Measurements from ENCODE around the gene OR12D2. TPM values are rescaled to one million over a fixed set of nuclear protein-coding genes. Genes with fewer than 3 reads are reported as not detected.
"Not testable (repeated sequence)": the region's sequence is repeated elsewhere in the genome, so short reads cannot be mapped to it uniquely, and the experiment has no call there.

OR12D2 gene
- total RNA-seq, 2 experiments from 2014 or later, result not detected

- Mint-ChIP-seq H3K36me3 (ENCODE audit: low read depth) (no peaks in the 10 kb centered on the region), H3K9me3 (ENCODE audit: insufficient read depth) (no peaks in the 10 kb centered on the region), H3K27ac (no peak overlapping the region), H3K4me1 (ENCODE audit: low read depth) (no peaks in the 10 kb centered on the region), H3K27me3 (ENCODE audit: low read depth) (peaks cover 14% of the 10 kb centered on the region), H3K4me3 (no peak overlapping the region)
- ATAC-seq, result no peak
- ChIA-PET CTCF (no interaction called here), POLR2A (no interaction called here)
- DNase-seq, result no peak
These were observed 29.1 kb downstream of the OR12D2 start for GRCh38 chr6:29424575-29424974.

GRCh38 chr6:29425075-29425474 is 29.6 kb downstream of the OR12D2 start:
- Mint-ChIP-seq H3K36me3 (ENCODE audit: low read depth) (no peaks in the 10 kb centered on the region), H3K4me3 (no peak overlapping the region), H3K27me3 (ENCODE audit: low read depth) (peaks cover 14% of the 10 kb centered on the region), H3K4me1 (ENCODE audit: low read depth) (no peaks in the 10 kb centered on the region), H3K9me3 (ENCODE audit: insufficient read depth) (no peaks in the 10 kb centered on the region), H3K27ac (no peak overlapping the region)
- CTCF ChIA-PET, result no interaction called here
- POLR2A ChIA-PET, result no interaction called here
- ATAC-seq (no peak), DNase-seq (no peak)

- Mint-ChIP-seq H3K4me3 (no peak overlapping the region), H3K27ac (no peak overlapping the region), H3K4me1 (ENCODE audit: low read depth) (no peaks in the 10 kb centered on the region), H3K9me3 (ENCODE audit: insufficient read depth) (no peaks in the 10 kb centered on the region), H3K36me3 (ENCODE audit: low read depth) (no peaks in the 10 kb centered on the region), H3K27me3 (ENCODE audit: low read depth) (peaks cover 16% of the 10 kb centered on the region)
- CTCF ChIA-PET, result no interaction called here
- ATAC-seq (no peak), DNase-seq (no peak)
- POLR2A ChIA-PET, result no interaction called here
These were observed 31.2 kb downstream of the OR12D2 start for GRCh38 chr6:29426654-29427053.

GRCh38 chr6:29436730-29437129 is 41.3 kb downstream of the OR12D2 start:
- H3K4me1 Mint-ChIP-seq (ENCODE audit: low read depth); CTCF ChIA-PET; POLR2A ChIA-PET; H3K9me3 Mint-ChIP-seq (ENCODE audit: insufficient read depth); ATAC-seq; H3K36me3 Mint-ChIP-seq (ENCODE audit: low read depth); H3K27ac Mint-ChIP-seq; H3K4me3 Mint-ChIP-seq; DNase-seq: not testable (repeated sequence)
- H3K27me3 Mint-ChIP-seq (ENCODE audit: low read depth), result peaks cover 19% of the 10 kb centered on the region

- no peak within 1 kb of the TSS for H3K27ac Mint-ChIP-seq
- DNase-seq, result no peak
These were observed 43.6 kb downstream of the OR12D2 start, which contains the start of gene OR10C1 for GRCh38 chr6:29439006-29439405. Gene OR10C1 (plus strand): TSS chr6:29439306. CDS start chr6:29440016, 710 bp downstream.

GRCh38 chr6:29442719-29443118 is 47.3 kb downstream of the OR12D2 start:
- H3K4me3 Mint-ChIP-seq, result no peak overlapping the region

More at GRCh38 chr6:29439006-29439405, 43.6 kb downstream of the OR12D2 start, which contains the start of gene OR10C1:
- CTCF ChIA-PET, result no interaction called here
- Mint-ChIP-seq H3K36me3 (ENCODE audit: low read depth) (no peaks in the 10 kb centered on the region), H3K4me3 (no peak within 1 kb of the TSS), H3K4me1 (ENCODE audit: low read depth) (no peaks in the 10 kb centered on the region), H3K9me3 (ENCODE audit: insufficient read depth) (no peaks in the 10 kb centered on the region), H3K27me3 (ENCODE audit: low read depth) (peaks cover 13% of the 10 kb centered on the region)
- ATAC-seq, result no peak
- POLR2A ChIA-PET, result no interaction called here

GRCh38 chr6:29444031-29444430 is 48.6 kb downstream of the OR12D2 start:
- CTCF ChIA-PET; ATAC-seq; H3K9me3 Mint-ChIP-seq (ENCODE audit: insufficient read depth); H3K4me1 Mint-ChIP-seq (ENCODE audit: low read depth); H3K4me3 Mint-ChIP-seq; POLR2A ChIA-PET; H3K36me3 Mint-ChIP-seq (ENCODE audit: low read depth); DNase-seq; H3K27ac Mint-ChIP-seq: not testable (repeated sequence)
- H3K27me3 Mint-ChIP-seq (ENCODE audit: low read depth), result peaks cover 11% of the 10 kb centered on the region

More at GRCh38 chr6:29442719-29443118, 47.3 kb downstream of the OR12D2 start:
- POLR2A ChIA-PET, result no interaction called here
- Mint-ChIP-seq H3K27me3 (ENCODE audit: low read depth) (peaks cover 11% of the 10 kb centered on the region), H3K9me3 (ENCODE audit: insufficient read depth) (no peaks in the 10 kb centered on the region), H3K36me3 (ENCODE audit: low read depth) (no peaks in the 10 kb centered on the region), H3K4me1 (ENCODE audit: low read depth) (no peaks in the 10 kb centered on the region), H3K27ac (no peak overlapping the region)
- ATAC-seq (no peak), DNase-seq (no peak)
- CTCF ChIA-PET, result no interaction called here

Other genes starting within 250 kb of the OR12D2 start
- gene OR2J2, start 224.7 kb upstream of the OR12D2 start, total RNA-seq, result not detected
- not detected for gene OR14J1, start 93.9 kb upstream of the OR12D2 start, total RNA-seq
- not detected for gene OR5V1, start 26.8 kb upstream of the OR12D2 start, total RNA-seq
- not detected for gene OR12D3, start 20.3 kb upstream of the OR12D2 start, total RNA-seq
- not detected for gene OR12D1, start 19.3 kb downstream of the OR12D2 start, total RNA-seq
- not detected for gene OR10C1, start 43.7 kb downstream of the OR12D2 start, total RNA-seq
- gene OR11A1, start 61.4 kb downstream of the OR12D2 start, total RNA-seq, result not detected
- not detected for gene OR2H1, start 61.5 kb downstream of the OR12D2 start, total RNA-seq
- not detected for gene MAS1L, start 92.3 kb downstream of the OR12D2 start, total RNA-seq
- not detected for gene UBD, start 164.1 kb downstream of the OR12D2 start, total RNA-seq
- gene OR2H2, start 189.5 kb downstream of the OR12D2 start, total RNA-seq, result not detected
- 1 to 10 TPM; 3.2 to 3.7 TPM for gene GABBR1, start 237.6 kb downstream of the OR12D2 start, total RNA-seq

Measured in activated CD8-positive, alpha-beta T cell treated with anti-CD3 and anti-CD28 coated beads, Interleukin-2, amount 10 ng/mL, durations not matched to agents 7 days and 5 days (primary cell).